ENCODE results near the gene CD83.

Gene CD83

GRCh38 chr6:14107000-14107399 lies 10.6 kb upstream of the CD83 start:
- DNase-seq = no peak
- peaks cover 13 to 18% of the 10 kb centered on the region in 2 donors for H3K9me3 Mint-ChIP-seq
- H3K4me1 Mint-ChIP-seq = peaks cover 37% of the 10 kb centered on the region
- H3K4me3 Mint-ChIP-seq = no peak overlapping the region
- ATAC-seq = no peak
- no peaks in the 10 kb centered on the region for H3K27me3 Mint-ChIP-seq
- no peak overlapping the region for H3K27ac Mint-ChIP-seq

- Mint-ChIP-seq H3K9me3 (peaks cover 13 to 18% of the 10 kb centered on the region in 2 donors), H3K27ac (peak overlapping the region in 1 of 2 donors; percentile 75), H3K4me1 (peaks cover 37% of the 10 kb centered on the region), H3K27me3 (no peaks in the 10 kb centered on the region), H3K4me3 (peak overlapping the region; percentile 66 to 71)
- no peak for DNase-seq
- ATAC-seq = no peak
These were observed 9.7 kb upstream of the CD83 start for GRCh38 chr6:14107711-14108494.

DNA sequence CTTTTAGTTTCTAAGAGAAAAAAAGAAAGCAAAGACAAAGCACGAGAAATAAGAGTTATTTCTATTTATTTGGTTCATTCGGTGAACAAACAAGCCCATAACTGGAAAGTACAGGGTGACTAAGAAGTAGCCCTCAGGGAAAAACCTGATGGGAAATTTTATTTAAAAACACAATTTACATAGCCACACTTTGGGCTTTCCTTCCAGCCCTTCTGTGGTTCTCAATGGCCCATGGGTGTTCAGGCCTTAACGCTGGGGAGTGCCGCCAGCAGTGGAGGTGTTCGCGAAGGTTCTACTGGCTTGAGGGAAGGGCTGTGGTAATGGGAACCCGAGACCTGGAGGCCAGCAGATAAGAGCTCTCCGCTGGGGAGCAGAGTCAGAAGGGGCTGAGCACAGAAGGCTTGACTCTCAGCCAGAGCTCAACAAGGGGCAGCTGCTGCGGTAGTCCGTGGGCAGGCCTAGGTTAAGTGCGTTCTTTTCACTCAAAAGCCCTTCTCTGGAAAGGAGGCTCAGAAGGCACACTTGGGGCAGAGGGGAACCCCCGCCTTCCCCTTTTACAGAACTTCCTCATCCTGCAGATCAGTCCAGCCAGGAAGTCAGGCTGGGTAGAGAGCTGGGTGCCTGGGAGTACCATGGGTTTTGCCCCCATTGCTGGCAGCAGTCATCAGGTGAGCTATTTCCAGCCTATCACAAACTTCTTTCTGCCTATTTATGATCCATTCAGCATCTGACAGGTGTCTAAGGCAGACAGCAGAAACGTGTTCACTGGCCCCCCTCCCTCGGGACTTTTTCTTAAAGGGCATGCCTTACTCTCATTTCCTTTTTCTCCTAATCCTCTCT lies 8.8 kb upstream of the CD83 start:
- Mint-ChIP-seq H3K27ac (peak overlapping the region; percentile 75 to 87), H3K27me3 (no peaks in the 10 kb centered on the region), H3K4me1 (peaks cover 37% of the 10 kb centered on the region), H3K9me3 (peaks cover 13 to 18% of the 10 kb centered on the region in 2 donors), H3K4me3 (peak overlapping the region; percentile 66 to 71)
- DNase-seq (peak; percentile 36 to 72), ATAC-seq (peak; percentile 85)

GRCh38 chr6:14109411-14109826 lies 8.2 kb upstream of the CD83 start:
- H3K4me1 Mint-ChIP-seq = peaks cover 37% of the 10 kb centered on the region
- H3K27ac Mint-ChIP-seq = peak overlapping the region; percentile 22 to 57
- peak overlapping the region; percentile 66 to 71 for H3K4me3 Mint-ChIP-seq
- H3K9me3 Mint-ChIP-seq = peaks cover 13 to 18% of the 10 kb centered on the region in 2 donors
- ATAC-seq = no peak
- H3K27me3 Mint-ChIP-seq = no peaks in the 10 kb centered on the region
- no peak for DNase-seq

- peak; percentile 29 to 36 for DNase-seq
These were observed 7.4 kb upstream of the CD83 start for GRCh38 chr6:14110001-14110818.

GRCh38 chr6:14113976-14114375 lies 3.6 kb upstream of the CD83 start:
- peaks cover 29% of the 10 kb centered on the region for H3K4me1 Mint-ChIP-seq
- no peak overlapping the region for H3K27ac Mint-ChIP-seq
- ATAC-seq = no peak
- no peak overlapping the region for H3K4me3 Mint-ChIP-seq
- DNase-seq = no peak
- no peaks in the 10 kb centered on the region for H3K27me3 Mint-ChIP-seq
- no peaks in the 10 kb centered on the region for H3K9me3 Mint-ChIP-seq

More at GRCh38 chr6:14110001-14110818, 7.4 kb upstream of the CD83 start:
- H3K4me1 Mint-ChIP-seq = peaks cover 37% of the 10 kb centered on the region
- H3K4me3 Mint-ChIP-seq = peak overlapping the region; percentile 66 to 71
- peak overlapping the region; percentile 49 to 63 for H3K27ac Mint-ChIP-seq
- H3K9me3 Mint-ChIP-seq = peaks cover 13 to 16% of the 10 kb centered on the region in 2 donors
- peak; percentile 53 for ATAC-seq
- H3K27me3 Mint-ChIP-seq = no peaks in the 10 kb centered on the region

GRCh38 chr6:14118091-14118439 lies 493 bp downstream of the CD83 start:
- Mint-ChIP-seq H3K27ac (peak overlapping the region; percentile 94 to 95), H3K9me3 (no peaks in the 10 kb centered on the region), H3K4me1 (peaks cover 49% of the 10 kb centered on the region), H3K4me3 (peak overlapping the region; percentile 93 to 95), H3K27me3 (no peaks in the 10 kb centered on the region)
- ATAC-seq = peak; percentile 55
- DNase-seq = peak in 1 of 2 donors; percentile 10

DNA sequence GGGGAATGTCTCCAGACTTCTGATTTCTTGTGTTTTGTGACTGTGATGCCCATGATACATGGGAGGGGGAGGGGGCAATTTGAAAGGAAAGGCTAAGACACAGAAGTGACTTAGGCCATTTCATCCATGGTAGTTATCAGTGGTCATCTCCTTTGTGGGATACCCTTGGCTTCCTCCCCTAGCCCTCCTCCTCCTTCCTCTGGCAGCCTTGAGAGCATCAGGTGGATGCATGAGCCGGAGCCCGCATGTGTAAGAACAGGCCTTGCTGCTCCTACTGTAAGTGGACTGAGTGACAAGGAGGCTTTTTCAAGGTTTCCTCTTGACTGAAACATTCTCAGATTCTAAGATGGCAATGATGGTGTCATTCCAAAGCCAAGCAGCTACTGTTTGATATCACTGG lies 874 bp downstream of the CD83 start:
- peaks cover 52% of the 10 kb centered on the region for H3K4me1 Mint-ChIP-seq
- no peak for ATAC-seq
- no peaks in the 10 kb centered on the region for H3K27me3 Mint-ChIP-seq
- H3K27ac Mint-ChIP-seq = peak overlapping the region; percentile 94 to 95
- no peaks in the 10 kb centered on the region for H3K9me3 Mint-ChIP-seq
- DNase-seq = no peak
- H3K4me3 Mint-ChIP-seq = peak overlapping the region; percentile 93 to 95

- ATAC-seq (no peak), DNase-seq (no peak)
- H3K4me1 Mint-ChIP-seq = peaks cover 56% of the 10 kb centered on the region
These were observed 2.2 kb downstream of the CD83 start for GRCh38 chr6:14119784-14120183.

GRCh38 chr6:14120546-14120945 lies 3.0 kb downstream of the CD83 start:
- no peak overlapping the region for H3K27ac Mint-ChIP-seq
- no peaks in the 10 kb centered on the region for H3K9me3 Mint-ChIP-seq
- H3K27me3 Mint-ChIP-seq = no peaks in the 10 kb centered on the region
- DNase-seq (no peak), ATAC-seq (no peak)
- peak overlapping the region; percentile 25 to 95 for H3K4me3 Mint-ChIP-seq
- peaks cover 60% of the 10 kb centered on the region for H3K4me1 Mint-ChIP-seq

More at GRCh38 chr6:14119784-14120183, 2.2 kb downstream of the CD83 start:
- Mint-ChIP-seq H3K9me3 (no peaks in the 10 kb centered on the region), H3K27ac (no peak overlapping the region), H3K4me3 (peak overlapping the region; percentile 25 to 95), H3K27me3 (no peaks in the 10 kb centered on the region)

DNA sequence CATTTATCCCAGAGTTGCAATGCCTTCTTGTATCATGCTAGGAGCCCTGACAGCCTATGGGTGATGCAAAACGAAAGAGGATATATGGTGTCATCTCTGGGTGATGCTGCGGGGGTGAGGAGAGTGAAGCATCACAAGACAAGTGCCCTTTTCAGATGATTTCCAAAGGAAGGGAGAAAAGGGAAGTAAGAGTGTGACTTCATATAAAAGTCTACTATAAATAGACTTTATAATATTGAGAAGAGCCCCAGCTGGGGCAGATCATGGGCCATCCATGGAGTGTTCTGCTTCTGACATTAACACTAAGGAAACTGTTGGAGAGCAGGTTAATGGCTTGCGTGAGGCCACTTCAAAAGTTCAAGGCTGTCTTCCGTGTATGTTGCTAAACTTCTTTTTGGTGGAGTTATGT lies 4.4 kb downstream of the CD83 start:
- Mint-ChIP-seq H3K9me3 (no peaks in the 10 kb centered on the region), H3K4me1 (peaks cover 70% of the 10 kb centered on the region), H3K27ac (peak overlapping the region in 1 of 2 donors; percentile 24), H3K27me3 (no peaks in the 10 kb centered on the region), H3K4me3 (peak overlapping the region; percentile 56 to 62)
- ATAC-seq = peak; percentile 42
- DNase-seq = peak in 1 of 2 donors; percentile 26

- Mint-ChIP-seq H3K27ac (no peak overlapping the region), H3K4me3 (peak overlapping the region in 1 of 2 donors; percentile 10), H3K27me3 (no peaks in the 10 kb centered on the region), H3K4me1 (peaks cover 69% of the 10 kb centered on the region), H3K9me3 (no peaks in the 10 kb centered on the region)
- ATAC-seq = no peak
- no peak for DNase-seq
These were observed 6.0 kb downstream of the CD83 start for GRCh38 chr6:14123386-14124111.

- Mint-ChIP-seq H3K4me3 (no peak overlapping the region), H3K4me1 (peaks cover 70% of the 10 kb centered on the region), H3K27me3 (no peaks in the 10 kb centered on the region), H3K9me3 (no peaks in the 10 kb centered on the region), H3K27ac (no peak overlapping the region)
- ATAC-seq (no peak), DNase-seq (no peak)
These were observed 7.8 kb downstream of the CD83 start for GRCh38 chr6:14125346-14125745.

GRCh38 chr6:14126191-14126590 lies 8.6 kb downstream of the CD83 start:
- H3K27ac Mint-ChIP-seq = no peak overlapping the region
- no peaks in the 10 kb centered on the region for H3K9me3 Mint-ChIP-seq
- ATAC-seq = no peak
- H3K27me3 Mint-ChIP-seq = no peaks in the 10 kb centered on the region
- DNase-seq = no peak
- H3K4me3 Mint-ChIP-seq = no peak overlapping the region
- H3K4me1 Mint-ChIP-seq = peaks cover 62% of the 10 kb centered on the region

DNA sequence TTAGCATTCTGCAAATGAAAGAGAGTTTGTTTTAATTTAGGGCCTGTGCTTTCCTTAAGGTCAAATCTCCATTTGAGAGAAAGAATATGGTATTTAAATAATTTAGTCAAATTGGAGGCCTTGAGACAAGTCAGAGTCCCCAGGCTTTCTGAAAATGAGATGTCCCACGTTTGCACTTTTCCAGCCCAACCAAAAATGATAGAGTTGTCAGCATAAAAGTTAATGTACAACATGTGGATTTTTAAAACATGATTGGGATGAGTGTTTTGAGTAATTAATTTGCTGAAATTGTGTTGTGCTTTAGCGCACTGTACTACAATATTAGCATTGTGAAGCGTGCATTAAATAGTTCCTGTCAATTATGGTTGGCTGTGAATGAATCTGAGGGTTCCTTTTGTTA lies 10.0 kb downstream of the CD83 start:
- Mint-ChIP-seq H3K4me1 (peaks cover 48% of the 10 kb centered on the region), H3K27ac (no peak overlapping the region), H3K4me3 (no peak overlapping the region), H3K27me3 (no peaks in the 10 kb centered on the region), H3K9me3 (no peaks in the 10 kb centered on the region)
- ATAC-seq (no peak), DNase-seq (no peak)

Data from stimulated activated naive CD8-positive, alpha-beta T cell treated with anti-CD3 and anti-CD28 coated beads, Interleukin-15, amount 100 ng/mL, for 72 hours (primary cell).